ENCODE results near the gene C17orf114.

DNA sequence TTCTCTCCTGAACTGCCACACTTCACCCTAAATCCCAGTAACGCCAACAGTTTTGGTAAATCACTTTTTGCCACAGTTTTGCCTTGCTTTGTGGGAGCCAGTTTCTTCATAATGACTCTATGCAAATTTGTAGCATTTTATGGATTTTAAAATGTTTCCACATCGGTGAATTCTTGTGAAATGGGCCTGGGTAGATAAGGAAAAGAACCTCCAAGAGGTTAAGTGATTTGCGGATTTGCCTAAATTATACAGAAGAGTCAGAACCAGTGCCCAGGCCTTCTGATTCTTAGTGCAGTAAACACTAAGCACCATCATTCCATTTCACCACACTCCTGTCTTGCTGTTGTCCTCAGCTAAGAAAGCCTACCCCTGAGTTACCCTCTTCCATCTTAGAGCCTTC, 49.0 kb upstream of the C17orf114 start:
- TF ChIP-seq POLR2A (IDR thresholded peaks at IDR 0.05): no peak
- TF ChIP-seq CTCF (IDR thresholded peaks at IDR 0.05): no peak
